GM18502 (cell line): ENCODE results near the gene GALNT9.
"Not testable (repeated sequence)": the region's sequence is repeated elsewhere in the genome, so short reads cannot be mapped to it uniquely, and the experiment has no call there.

Experiments
- ATAC-seq: cut with Tn5 transposase; IDR thresholded peaks from one replicate; pipeline ENCODE4 v1.9.1; 2021; ENCODE audit warnings: mild to moderate bottlenecking; ENCODE audit not compliant: unreplicated experiment, poor library complexity

Gene GALNT9

GRCh38 chr12:132224484-132224883 is 104.9 kb downstream of the GALNT9 start:
- no peak for ATAC-seq

- no peak for ATAC-seq
These were observed 106.6 kb downstream of the GALNT9 start for GRCh38 chr12:132222808-132223173.

DNA sequence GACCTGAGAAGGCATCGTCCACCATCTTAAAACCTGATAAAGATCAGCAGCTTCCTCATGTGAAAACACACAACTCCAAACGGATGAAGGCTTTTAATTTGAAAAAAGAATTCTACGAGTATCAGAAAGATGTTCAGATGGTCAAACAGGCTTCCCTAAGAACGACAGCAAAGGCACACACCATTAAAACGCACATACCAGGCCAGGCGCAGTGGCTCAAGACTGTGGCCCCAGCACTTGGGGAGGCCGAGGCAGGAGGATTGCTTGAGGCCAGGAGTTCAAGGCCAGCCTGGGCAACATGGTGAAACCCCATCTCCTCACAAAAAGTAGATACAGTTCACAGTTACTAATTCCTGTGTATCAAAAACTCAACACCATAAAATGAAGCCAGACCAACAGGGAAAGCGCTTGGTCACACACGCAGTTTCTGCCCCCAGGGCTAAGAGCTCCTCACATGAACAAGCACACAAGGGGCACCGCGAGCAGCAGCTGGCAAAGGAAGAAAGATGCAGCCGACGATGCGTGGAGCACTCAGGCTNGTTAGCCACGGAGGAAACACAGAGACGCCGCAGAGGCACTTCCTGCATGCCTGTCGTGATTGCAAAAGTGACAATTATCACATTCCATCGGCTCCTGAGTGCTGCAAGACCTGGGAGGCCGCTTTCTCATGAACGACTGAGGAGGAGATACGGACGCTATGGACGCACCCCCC is 107.1 kb downstream of the GALNT9 start:
- no peak for ATAC-seq

DNA sequence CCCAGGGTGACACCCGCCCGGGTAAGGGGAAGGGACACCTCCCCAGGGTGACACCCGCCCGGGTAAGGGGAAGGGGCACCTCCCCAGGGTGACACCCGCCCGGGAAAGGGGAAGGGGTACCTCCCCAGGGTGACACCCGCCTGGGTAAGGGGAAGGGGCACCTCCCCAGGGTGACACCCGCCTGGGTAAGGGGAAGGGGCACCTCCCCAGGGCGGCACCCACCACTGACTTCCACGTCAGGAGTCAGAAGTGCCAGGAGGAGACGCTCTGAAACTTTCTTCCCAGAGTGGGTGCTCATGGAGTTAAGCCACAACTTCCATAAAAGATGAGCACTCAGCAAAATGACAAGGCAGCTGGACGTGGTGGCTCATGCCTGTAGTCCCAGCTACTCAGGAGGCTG is 109.6 kb downstream of the GALNT9 start:
- ATAC-seq: not testable (repeated sequence)

DNA sequence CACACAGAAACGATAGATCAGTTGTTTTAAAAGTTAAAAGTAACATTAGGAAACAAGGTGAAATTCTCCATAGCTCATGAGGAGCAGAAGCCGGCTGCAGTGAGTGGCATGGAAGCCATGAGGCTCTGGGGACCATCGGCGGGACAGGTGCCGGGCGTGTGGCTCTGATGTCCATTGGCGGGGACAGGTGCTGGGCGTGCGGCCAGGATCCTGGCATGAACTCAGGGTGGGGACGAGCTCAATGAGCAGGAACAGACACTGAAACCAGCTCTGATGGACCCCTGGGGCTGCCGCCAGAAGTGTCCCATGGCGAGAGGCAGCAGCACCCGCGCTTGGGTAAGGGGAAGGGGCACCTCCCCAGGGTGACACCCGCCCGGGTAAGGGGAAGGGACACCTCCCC is 110.1 kb downstream of the GALNT9 start:
- no peak for ATAC-seq

DNA sequence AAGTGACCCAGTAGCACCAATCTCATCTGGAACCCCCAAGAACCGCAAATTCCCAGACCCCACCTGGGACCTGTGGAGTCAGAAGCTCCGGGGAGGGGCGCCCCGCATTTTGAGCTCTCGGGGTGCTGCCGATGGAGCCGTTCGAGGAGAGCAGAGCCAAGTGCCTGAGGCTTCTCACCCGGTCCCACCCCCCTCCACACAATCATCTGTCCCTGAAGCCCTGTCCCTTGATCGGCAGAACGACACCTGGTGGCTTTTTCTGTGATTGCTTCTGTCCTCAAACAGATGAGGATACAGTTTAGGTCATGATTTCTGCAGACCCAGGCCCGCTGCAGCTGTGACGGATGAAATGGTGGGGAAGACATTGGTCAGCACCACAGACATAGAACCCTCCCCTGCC is 110.5 kb downstream of the GALNT9 start:
- ATAC-seq: no peak

DNA sequence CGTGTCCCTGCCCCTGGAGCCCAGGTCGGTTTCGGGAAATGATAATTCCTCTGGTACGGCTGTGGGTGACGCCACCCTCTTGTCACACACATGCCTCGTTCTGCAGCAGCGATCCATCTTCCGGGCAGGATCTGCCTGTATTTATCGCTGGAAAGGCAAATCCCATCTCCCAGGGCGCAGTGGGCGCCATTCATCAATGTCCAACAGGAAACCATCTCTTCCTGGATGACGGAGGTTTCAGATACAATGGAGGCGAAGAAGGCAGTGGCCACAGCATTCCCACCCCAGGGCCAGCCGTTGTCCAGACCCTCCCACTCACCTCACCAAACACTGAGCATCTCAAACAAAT is 110.9 kb downstream of the GALNT9 start:
- ATAC-seq: no peak

- no peak for ATAC-seq
These were observed 111.4 kb downstream of the GALNT9 start for GRCh38 chr12:132217800-132218526.

GRCh38 chr12:132217371-132217770 is 112.0 kb downstream of the GALNT9 start:
- ATAC-seq: no peak

DNA sequence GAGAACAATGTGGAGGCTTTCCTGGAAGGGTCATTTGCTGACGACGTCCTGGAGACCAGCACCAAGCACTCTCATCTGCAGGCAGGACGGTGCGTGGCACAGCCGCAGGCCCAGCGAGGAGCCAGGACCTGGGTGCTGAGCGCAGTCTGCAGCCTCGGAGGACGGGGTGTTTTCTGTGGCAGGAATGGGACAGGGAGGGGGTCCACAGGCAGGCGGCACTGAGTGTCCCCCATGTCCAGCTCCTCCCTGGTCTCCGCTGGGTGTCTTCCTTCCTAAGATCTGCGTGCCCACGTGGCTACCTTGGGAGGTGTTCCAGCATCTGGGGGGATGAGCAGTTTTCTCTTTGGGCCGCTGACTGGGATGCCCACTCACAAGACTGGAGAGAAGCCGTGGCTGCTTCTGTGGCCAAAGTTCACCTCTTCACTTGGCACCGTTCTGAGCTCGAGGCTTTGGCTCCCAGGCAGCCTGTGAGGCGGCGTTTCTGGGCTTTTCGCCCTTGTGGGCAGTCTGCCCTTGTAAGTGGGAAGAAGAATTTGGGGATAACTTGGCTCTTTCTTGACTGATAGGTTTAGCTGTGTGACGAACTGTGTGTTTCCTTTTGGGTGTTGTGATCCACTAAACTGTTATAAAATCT is 112.9 kb downstream of the GALNT9 start:
- no peak for ATAC-seq

- ATAC-seq: no peak
These were observed 113.9 kb downstream of the GALNT9 start for GRCh38 chr12:132215299-132215989.

DNA sequence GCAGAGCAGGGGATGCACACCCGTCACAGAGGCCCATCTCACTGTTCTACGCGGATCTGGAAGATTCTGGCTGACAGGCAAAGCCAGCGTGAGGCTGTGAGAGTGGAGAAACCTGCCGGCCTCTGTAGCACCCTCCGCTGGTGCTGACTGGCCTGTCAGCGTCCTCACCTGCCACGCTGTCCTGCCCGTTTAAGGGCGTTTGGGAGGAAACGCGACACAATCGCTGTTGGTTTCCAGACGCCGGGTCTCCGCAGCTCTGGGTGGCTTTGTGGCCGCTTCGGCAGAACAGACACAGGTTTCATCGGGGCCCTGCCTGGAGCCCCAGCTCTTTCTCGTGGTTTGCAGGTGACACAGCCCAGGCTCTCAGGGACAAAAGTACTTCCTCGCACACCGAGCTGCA is 114.5 kb downstream of the GALNT9 start:
- no peak for ATAC-seq

DNA sequence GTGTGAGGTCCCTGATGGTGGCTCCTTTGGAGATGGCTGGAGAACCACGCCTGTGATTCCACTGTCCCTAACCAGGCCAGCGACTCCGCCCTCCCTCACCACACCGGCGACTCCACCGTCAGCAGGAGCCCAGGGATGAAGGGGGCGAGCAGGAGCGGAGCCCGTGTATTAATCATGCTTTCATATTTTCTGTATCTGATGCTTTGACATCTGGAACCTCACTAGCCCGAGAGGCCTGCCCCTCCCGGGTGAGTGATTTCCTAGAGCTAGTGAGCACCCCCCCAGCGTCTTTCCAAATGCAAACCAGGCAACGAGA is 115.3 kb downstream of the GALNT9 start:
- ATAC-seq: no peak

DNA sequence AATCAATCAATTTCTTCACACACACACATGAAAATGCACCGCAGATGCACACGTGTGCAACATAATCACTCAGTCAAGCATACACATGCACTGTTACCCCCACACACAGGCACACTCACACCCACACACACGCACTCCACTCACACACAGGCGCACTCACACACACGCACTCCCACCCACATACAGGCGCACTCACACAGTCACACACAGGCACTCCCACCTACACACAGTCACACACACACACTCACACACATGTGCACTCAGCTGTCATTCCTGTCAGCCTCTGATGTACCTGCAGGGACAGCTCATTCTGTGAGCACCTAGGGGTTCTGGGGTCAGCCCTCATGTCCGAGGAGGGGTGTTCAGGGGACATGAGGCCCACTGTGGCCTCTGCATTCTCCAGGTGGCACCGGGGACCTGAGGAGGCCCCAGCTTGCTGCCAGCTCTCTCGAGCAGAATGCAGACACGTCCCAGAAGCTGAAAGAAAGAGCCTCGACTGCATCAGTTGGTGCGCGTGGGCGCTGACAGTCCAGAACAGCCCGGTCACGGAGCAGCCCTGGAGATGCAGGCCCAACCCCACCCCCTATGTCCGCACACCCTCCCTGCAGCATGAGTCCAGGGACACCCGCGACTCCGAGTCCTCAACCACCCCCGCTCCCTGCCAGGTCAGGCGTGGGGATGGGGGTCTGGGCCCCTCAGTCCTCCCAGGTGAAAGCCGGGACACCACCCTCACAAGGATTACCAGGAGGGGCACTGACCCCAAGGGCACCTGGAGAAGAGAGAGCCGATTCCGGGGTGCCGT is 115.8 kb downstream of the GALNT9 start:
- ATAC-seq: no peak

DNA sequence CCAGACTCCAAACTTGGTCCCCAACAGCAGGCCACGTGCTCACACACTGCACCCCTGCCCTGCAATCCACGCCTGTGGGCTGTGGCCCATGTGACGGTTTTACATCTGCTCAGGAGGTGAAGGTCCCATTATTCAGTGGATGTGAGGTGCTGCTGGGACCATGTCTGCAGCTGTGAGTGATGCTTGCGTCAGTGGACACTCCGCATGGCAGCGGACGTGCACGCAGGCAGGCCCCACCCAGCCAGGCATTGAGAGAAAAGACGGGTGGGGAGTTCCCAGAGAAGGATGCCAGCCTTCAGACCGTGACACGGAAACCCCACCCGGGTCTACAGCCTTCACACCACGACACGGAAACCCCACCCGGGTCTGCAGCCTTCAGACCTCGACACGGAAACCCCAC is 117.6 kb downstream of the GALNT9 start:
- ATAC-seq: no peak

- no peak for ATAC-seq
These were observed 118.1 kb downstream of the GALNT9 start for GRCh38 chr12:132211326-132211725.

- no peak for ATAC-seq
These were observed 119.0 kb downstream of the GALNT9 start for GRCh38 chr12:132210223-132211055.

- ATAC-seq: no peak
These were observed 119.7 kb downstream of the GALNT9 start for GRCh38 chr12:132209619-132210222.

GRCh38 chr12:132208153-132208823 is 121.1 kb downstream of the GALNT9 start:
- no peak for ATAC-seq
